HepG2 (cell line): ENCODE data around the gene OTUD1. TPM values are rescaled to one million over a fixed set of nuclear protein-coding genes. Genes with fewer than 3 reads are reported as not detected.
A peak's percentile ranks its signal among the peaks of the same experiment; 100 is the strongest.

Source experiments
- ATF1 ChIP-seq: IDR thresholded peaks from 2 replicates; pipeline ENCODE4 v1.6.1; 2016; ENCODE audit warnings: mild to moderate bottlenecking, control low read depth
- ELF3 ChIP-seq: IDR thresholded peaks from 2 replicates; pipeline ENCODE4 v1.6.1; 2016; ENCODE audit warnings: missing genetic modification reagents, missing compliant biosample characterization
- ETV5 ChIP-seq: IDR thresholded peaks from 2 replicates; pipeline ENCODE4 v1.6.1; 2018; ENCODE audit warnings: missing biosample characterization, missing genetic modification reagents, inconsistent platforms, borderline replicate concordance
- HNRNPUL1 ChIP-seq: fragments of 200-400 bp; formaldehyde crosslinking; IDR thresholded peaks from 2 replicates; pipeline ENCODE4 v1.6.1; 2017; ENCODE audit warnings: low read depth, mild to moderate bottlenecking, low read length, moderate library complexity
- KDM4B ChIP-seq: sonication (generic); formaldehyde crosslinking; IDR thresholded peaks from 2 replicates; pipeline ENCODE4 v1.4.0; 2020; ENCODE audit warnings: missing genetic modification reagents
- NFE2 ChIP-seq: sonication (generic); formaldehyde crosslinking; IDR thresholded peaks from 2 replicates; pipeline ENCODE4 v1.4.0; 2020; ENCODE audit warnings: missing genetic modification reagents
- NKX3-1 ChIP-seq: sonication (generic); formaldehyde crosslinking; IDR thresholded peaks from 2 replicates; pipeline ENCODE4 v1.5.0; 2020; ENCODE audit warnings: missing genetic modification reagents
- ONECUT2 ChIP-seq: sonication (generic); formaldehyde crosslinking; IDR thresholded peaks from 2 replicates; pipeline ENCODE4 v1.4.0; 2020; ENCODE audit warnings: missing genetic modification reagents
- RBM39 ChIP-seq: fragments of 200-400 bp; formaldehyde crosslinking; IDR thresholded peaks from one replicate; pipeline ENCODE4 v1.6.1; 2018; ENCODE audit warnings: antibody characterized with exemption, mild to moderate bottlenecking, low read depth, low read length; ENCODE audit not compliant: poor library complexity, severe bottlenecking
- SNAPC5 ChIP-seq: sonication (generic); formaldehyde crosslinking; IDR thresholded peaks from 2 replicates; pipeline ENCODE4 v1.8.1; 2023; ENCODE audit warnings: mild to moderate bottlenecking, missing genetic modification reagents, borderline replicate concordance
- STAT5B ChIP-seq: sonication (generic); formaldehyde crosslinking; IDR thresholded peaks from 2 replicates; pipeline ENCODE4 v1.4.0; 2020; ENCODE audit warnings: missing genetic modification reagents
- ZBTB10 ChIP-seq: sonication (generic); formaldehyde crosslinking; IDR thresholded peaks from 2 replicates; pipeline ENCODE4 v1.4.0; 2020; ENCODE audit warnings: missing genetic modification reagents, borderline replicate concordance
- ZNF136 ChIP-seq: sonication (generic); formaldehyde crosslinking; IDR thresholded peaks from 2 replicates; pipeline ENCODE4 v1.8.1; 2022; ENCODE audit warnings: low read depth, mild to moderate bottlenecking, moderate library complexity, missing genetic modification reagents
- ZNF33B ChIP-seq: sonication (generic); formaldehyde crosslinking; IDR thresholded peaks from 2 replicates; pipeline ENCODE4 v1.5.1; 2020; ENCODE audit warnings: mild to moderate bottlenecking, missing genetic modification reagents
- ZNF354B ChIP-seq: sonication (generic); formaldehyde crosslinking; IDR thresholded peaks from 2 replicates; pipeline ENCODE4 v1.8.0; 2022; ENCODE audit warnings: mild to moderate bottlenecking, missing genetic modification reagents
- ZNF44 ChIP-seq: sonication (generic); formaldehyde crosslinking; IDR thresholded peaks from 2 replicates; pipeline ENCODE4 v1.5.1; 2020; ENCODE audit warnings: mild to moderate bottlenecking, missing genetic modification reagents
- ZNF660 ChIP-seq: sonication (generic); formaldehyde crosslinking; IDR thresholded peaks from 2 replicates; pipeline ENCODE4 v1.5.1; 2020; ENCODE audit warnings: mild to moderate bottlenecking, low read depth, missing genetic modification reagents, borderline replicate concordance
- ZNF841 ChIP-seq: sonication (generic); formaldehyde crosslinking; IDR thresholded peaks from 2 replicates; pipeline ENCODE4 v1.8.1; 2023; ENCODE audit warnings: missing genetic modification reagents, borderline replicate concordance
- ZSCAN22 ChIP-seq: sonication (generic); formaldehyde crosslinking; IDR thresholded peaks from 2 replicates; pipeline ENCODE4 v1.4.0; 2020; ENCODE audit warnings: mild to moderate bottlenecking, missing genetic modification reagents
- polyA plus RNA-seq, 8 experiments: library from polyadenylated mRNA; depleted of rRNA in 3 of 8; stranded (reverse) in 7 of 8; unstranded in 1 of 8; fragments of >200 nt; fragmentation: Illumina TruSeq in 4 of 8; extraction: Trizol in 4 of 8; gene quantifications; 2 replicates each; pipeline versions ENCODE4 v1.2.1 to v1.2.3, GENCODE V29; 2011 to 2016; ENCODE audit warnings: low read depth in 4 of 8, missing spikeins in 1 of 8, mixed read lengths in 1 of 8; ENCODE audit not compliant: insufficient read depth in 1 of 8
- total RNA-seq, 5 experiments: library from RNA; depleted of rRNA; stranded (reverse); fragments of >200 nt; fragmentation: Illumina TruSeq; extraction: Trizol; gene quantifications; 2 replicates each; pipeline ENCODE4 v1.2.3, GENCODE V29; 2016; ENCODE audit warnings: low read depth in 1 of 5
- TF ChIP-seq, protein P1 (sequence below): sonication (generic); formaldehyde crosslinking; IDR thresholded peaks from 2 replicates; pipeline ENCODE4 v1.8.1; 2022; ENCODE audit warnings: mild to moderate bottlenecking, missing genetic modification reagents
- TF ChIP-seq, protein P2 (sequence below): IDR thresholded peaks from 2 replicates; pipeline ENCODE4 v1.6.1; 2016; ENCODE audit warnings: low read depth, missing genetic modification reagents, missing compliant biosample characterization

Gene OTUD1
- total and polyA plus RNA-seq, 2 of the 13 experiments (the other 11 are each of a cell fraction or from before 2014, with no cell fraction given): 1.2 to 1.4 TPM

GRCh38 chr10:23438547-23439451 lies at the start of gene OTUD1 (continued):
- TF ChIP-seq SNAPC5 (CRISPR knock-in tag): no peak
- TF ChIP-seq RBM39: no peak
- TF ChIP-seq ZNF33B (CRISPR knock-in tag): no peak
- no peak for TF ChIP-seq KDM4B (CRISPR knock-in tag)
- no peak for TF ChIP-seq ETV5 (CRISPR knock-in tag)
- no peak for TF ChIP-seq ATF1 (CRISPR knock-in tag)
- no peak for TF ChIP-seq ZNF660 (CRISPR knock-in tag)
- TF ChIP-seq ELF3 (CRISPR knock-in tag): no peak
- TF ChIP-seq ZNF841 (CRISPR knock-in tag): 0 out of 2 replicates have a peak, but pooled peaks have one; percentile 57
- TF ChIP-seq ZBTB10: no peak
- no peak for TF ChIP-seq ZNF44 (CRISPR knock-in tag)
- TF ChIP-seq ZNF136 (CRISPR knock-in tag): no peak
- no peak for TF ChIP-seq NFE2 (CRISPR knock-in tag)
- TF ChIP-seq, protein P1, sequence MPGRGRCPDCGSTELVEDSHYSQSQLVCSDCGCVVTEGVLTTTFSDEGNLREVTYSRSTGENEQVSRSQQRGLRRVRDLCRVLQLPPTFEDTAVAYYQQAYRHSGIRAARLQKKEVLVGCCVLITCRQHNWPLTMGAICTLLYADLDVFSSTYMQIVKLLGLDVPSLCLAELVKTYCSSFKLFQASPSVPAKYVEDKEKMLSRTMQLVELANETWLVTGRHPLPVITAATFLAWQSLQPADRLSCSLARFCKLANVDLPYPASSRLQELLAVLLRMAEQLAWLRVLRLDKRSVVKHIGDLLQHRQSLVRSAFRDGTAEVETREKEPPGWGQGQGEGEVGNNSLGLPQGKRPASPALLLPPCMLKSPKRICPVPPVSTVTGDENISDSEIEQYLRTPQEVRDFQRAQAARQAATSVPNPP (CRISPR knock-in tag): no peak
- no peak for TF ChIP-seq ZNF354B (CRISPR knock-in tag)
- no peak for TF ChIP-seq ONECUT2 (CRISPR knock-in tag)
- no peak for TF ChIP-seq NKX3-1
- no peak for TF ChIP-seq ZSCAN22 (CRISPR knock-in tag)
- TF ChIP-seq HNRNPUL1: no peak
- no peak for TF ChIP-seq STAT5B (CRISPR knock-in tag)
- TF ChIP-seq, protein P2, sequence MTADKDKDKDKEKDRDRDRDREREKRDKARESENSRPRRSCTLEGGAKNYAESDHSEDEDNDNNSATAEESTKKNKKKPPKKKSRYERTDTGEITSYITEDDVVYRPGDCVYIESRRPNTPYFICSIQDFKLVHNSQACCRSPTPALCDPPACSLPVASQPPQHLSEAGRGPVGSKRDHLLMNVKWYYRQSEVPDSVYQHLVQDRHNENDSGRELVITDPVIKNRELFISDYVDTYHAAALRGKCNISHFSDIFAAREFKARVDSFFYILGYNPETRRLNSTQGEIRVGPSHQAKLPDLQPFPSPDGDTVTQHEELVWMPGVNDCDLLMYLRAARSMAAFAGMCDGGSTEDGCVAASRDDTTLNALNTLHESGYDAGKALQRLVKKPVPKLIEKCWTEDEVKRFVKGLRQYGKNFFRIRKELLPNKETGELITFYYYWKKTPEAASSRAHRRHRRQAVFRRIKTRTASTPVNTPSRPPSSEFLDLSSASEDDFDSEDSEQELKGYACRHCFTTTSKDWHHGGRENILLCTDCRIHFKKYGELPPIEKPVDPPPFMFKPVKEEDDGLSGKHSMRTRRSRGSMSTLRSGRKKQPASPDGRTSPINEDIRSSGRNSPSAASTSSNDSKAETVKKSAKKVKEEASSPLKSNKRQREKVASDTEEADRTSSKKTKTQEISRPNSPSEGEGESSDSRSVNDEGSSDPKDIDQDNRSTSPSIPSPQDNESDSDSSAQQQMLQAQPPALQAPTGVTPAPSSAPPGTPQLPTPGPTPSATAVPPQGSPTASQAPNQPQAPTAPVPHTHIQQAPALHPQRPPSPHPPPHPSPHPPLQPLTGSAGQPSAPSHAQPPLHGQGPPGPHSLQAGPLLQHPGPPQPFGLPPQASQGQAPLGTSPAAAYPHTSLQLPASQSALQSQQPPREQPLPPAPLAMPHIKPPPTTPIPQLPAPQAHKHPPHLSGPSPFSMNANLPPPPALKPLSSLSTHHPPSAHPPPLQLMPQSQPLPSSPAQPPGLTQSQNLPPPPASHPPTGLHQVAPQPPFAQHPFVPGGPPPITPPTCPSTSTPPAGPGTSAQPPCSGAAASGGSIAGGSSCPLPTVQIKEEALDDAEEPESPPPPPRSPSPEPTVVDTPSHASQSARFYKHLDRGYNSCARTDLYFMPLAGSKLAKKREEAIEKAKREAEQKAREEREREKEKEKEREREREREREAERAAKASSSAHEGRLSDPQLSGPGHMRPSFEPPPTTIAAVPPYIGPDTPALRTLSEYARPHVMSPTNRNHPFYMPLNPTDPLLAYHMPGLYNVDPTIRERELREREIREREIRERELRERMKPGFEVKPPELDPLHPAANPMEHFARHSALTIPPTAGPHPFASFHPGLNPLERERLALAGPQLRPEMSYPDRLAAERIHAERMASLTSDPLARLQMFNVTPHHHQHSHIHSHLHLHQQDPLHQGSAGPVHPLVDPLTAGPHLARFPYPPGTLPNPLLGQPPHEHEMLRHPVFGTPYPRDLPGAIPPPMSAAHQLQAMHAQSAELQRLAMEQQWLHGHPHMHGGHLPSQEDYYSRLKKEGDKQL: no peak
